GM23338 (cell line): Measurements from ENCODE around the gene MDN1. TPM values are rescaled to one million over a fixed set of nuclear protein-coding genes. Genes with fewer than 3 reads are reported as not detected.
A peak's percentile ranks its signal among the peaks of the same experiment; 100 is the strongest.

Source experiments
- ATAC-seq: fragments of 200-7000 bp; cut with Tn5 transposase; 3 replicates; pipeline ENCODE4 v1.9.1; 2020
- DNase-seq: peaks from one replicate; pipeline ENCODE4 v3.0.0-alpha.2; 2015; ENCODE audit warnings: low spot score
- H2AFZ ChIP-seq: fragments of 200-600 bp; sonication (generic); 2 replicates; pipeline ENCODE4 v1.8.0; 2016; ENCODE audit warnings: antibody characterized with exemption, mild to moderate bottlenecking, moderate library complexity
- H3F3A ChIP-seq: fragments of 200-600 bp; sonication (generic); replicated peaks from 2 replicates; pipeline ENCODE4 v1.8.0; 2017; ENCODE audit warnings: antibody characterized with exemption, mixed run types, low read depth
- H3K27ac ChIP-seq: fragments of 200-600 bp; sonication (generic); 2 replicates; pipeline ENCODE4 v1.6.1; 2016; ENCODE audit warnings: low read depth
- H3K27me3 ChIP-seq: fragments of 200-600 bp; sonication (generic); 2 replicates; pipeline ENCODE4 v1.8.0; 2016; ENCODE audit warnings: mild to moderate bottlenecking, mixed run types, moderate library complexity; ENCODE audit not compliant: insufficient read depth
- H3K36me3 ChIP-seq: fragments of 200-600 bp; sonication (generic); 2 replicates; pipeline ENCODE4 v1.8.0; 2016; ENCODE audit warnings: mild to moderate bottlenecking; ENCODE audit not compliant: insufficient read depth
- H3K4me1 ChIP-seq: fragments of 200-600 bp; sonication (generic); 2 replicates; pipeline ENCODE4 v1.8.0; 2016; ENCODE audit warnings: mild to moderate bottlenecking, moderate library complexity; ENCODE audit not compliant: insufficient read depth
- H3K4me2 ChIP-seq: fragments of 200-600 bp; sonication (generic); 2 replicates; pipeline ENCODE4 v1.7.1; 2017; ENCODE audit warnings: mixed run types
- H3K4me3 ChIP-seq: fragments of 200-600 bp; sonication (generic); 2 replicates; pipeline ENCODE4 v1.6.1; 2016; ENCODE audit warnings: mixed run types
- H3K79me2 ChIP-seq: fragments of 200-600 bp; sonication (generic); replicated peaks from 2 replicates; pipeline ENCODE4 v1.8.0; 2017; ENCODE audit warnings: mild to moderate bottlenecking; ENCODE audit not compliant: insufficient read depth
- H3K9me2 ChIP-seq: fragments of 200-600 bp; sonication (generic); 2 replicates; pipeline ENCODE4 v1.8.0; 2017; ENCODE audit not compliant: insufficient read depth
- H4K20me1 ChIP-seq: fragments of 200-600 bp; sonication (generic); replicated peaks from 2 replicates; pipeline ENCODE4 v1.8.0; 2017; ENCODE audit warnings: mild to moderate bottlenecking; ENCODE audit not compliant: insufficient read depth
- H3K27ac Mint-ChIP-seq: 2 replicates; pipeline ENCODE4 v1.8.0; 2020; ENCODE audit warnings: inconsistent platforms, mild to moderate bottlenecking, moderate library complexity, mixed read lengths
- H3K27me3 Mint-ChIP-seq: 3 replicates; pipeline ENCODE4 v1.8.0; 2022; ENCODE audit warnings: low read depth, mild to moderate bottlenecking, moderate library complexity, mixed read lengths, inconsistent platforms; ENCODE audit not compliant: insufficient read depth, poor library complexity
- H3K36me3 Mint-ChIP-seq: 3 replicates; pipeline ENCODE4 v1.8.0; 2021; ENCODE audit warnings: low read depth, mild to moderate bottlenecking, inconsistent platforms, moderate library complexity, mixed read lengths
- H3K4me1 Mint-ChIP-seq: 3 replicates; pipeline ENCODE4 v1.8.0; 2020; ENCODE audit warnings: mild to moderate bottlenecking, inconsistent platforms, mixed read lengths
- H3K4me3 Mint-ChIP-seq: 3 replicates; pipeline ENCODE4 v1.8.0; 2021; ENCODE audit warnings: moderate library complexity, mild to moderate bottlenecking, inconsistent platforms, mixed read lengths
- H3K9me3 Mint-ChIP-seq: 3 replicates; pipeline ENCODE4 v1.8.0; 2020; ENCODE audit warnings: moderate library complexity, mild to moderate bottlenecking, inconsistent platforms, mixed read lengths
- CTCF ChIP-seq, 2 experiments: fragments of 200-600 bp in 1 of 2; sonication (generic) in 1 of 2; conservative IDR thresholded peaks; 2 replicates each; pipeline versions ENCODE4 v1.5.1 to v1.6.1; 2016 to 2017; ENCODE audit warnings: antibody characterized with exemption in 2 of 2, low read depth in 2 of 2, mild to moderate bottlenecking in 2 of 2, moderate library complexity in 1 of 2
- EZH2 ChIP-seq: fragments of 200-600 bp; sonication (generic); IDR thresholded peaks from one replicate; pipeline ENCODE4 v1.8.0; 2017; ENCODE audit warnings: antibody characterized with exemption, mild to moderate bottlenecking, low read depth; ENCODE audit not compliant: unreplicated experiment
- EZH2phosphoT487 ChIP-seq: fragments of 200-600 bp; sonication (generic); IDR thresholded peaks from one replicate; pipeline ENCODE4 v1.8.1; 2018; ENCODE audit warnings: antibody characterized with exemption; ENCODE audit not compliant: unreplicated experiment
- REST ChIP-seq: IDR thresholded peaks from one replicate; pipeline ENCODE4 v1.6.1; 2018; ENCODE audit warnings: antibody characterized with exemption; ENCODE audit not compliant: unreplicated experiment
- ZNF462 ChIP-seq: fragments of 250-450 bp; sonication (Bioruptor Pico); IDR thresholded peaks from 2 replicates; pipeline ENCODE4 v1.5.0; 2020; ENCODE audit warnings: mild to moderate bottlenecking, moderate library complexity
- polyA plus RNA-seq: library from polyadenylated mRNA; unstranded; fragments of >200 nt; fragmentation: Nextera tagmentation; extraction: Ambion mirVana; gene quantifications from 2 replicates; pipeline ENCODE4 v1.2.1, GENCODE V29; 2016
- total RNA-seq: library from RNA; depleted of rRNA; stranded (reverse); fragments of >200 nt; shearing (Covaris generic); gene quantifications from 2 replicates; pipeline ENCODE4 v1.2.3, GENCODE V29; 2014
- TF ChIP-seq, protein P1 (sequence below): IDR thresholded peaks from 2 replicates; pipeline ENCODE4 v1.6.1; 2016; ENCODE audit warnings: antibody characterized with exemption

Gene MDN1
- total and polyA plus RNA-seq, 2 experiments from 2014 or later: 165 to 217 TPM

GRCh38 chr6:89688328-89688727 is 131.3 kb downstream of the MDN1 start:
- TF ChIP-seq EZH2phosphoT487: no peak
- no peak for TF ChIP-seq EZH2
- no peak for TF ChIP-seq CTCF (conservative IDR thresholded peaks at IDR 0.05; ENCODE audit: low read depth in 2 of 2)
- H3K4me3 ChIP-seq: no peak overlapping the region
- H3K27me3 ChIP-seq: no peaks in the 10 kb centered on the region
- peaks cover 55% of the 10 kb centered on the region for H3K4me1 Mint-ChIP-seq
- H3K4me1 ChIP-seq: peaks cover 42% of the 10 kb centered on the region
- H3K9me3 Mint-ChIP-seq: no peaks in the 10 kb centered on the region
- DNase-seq (no peak), ATAC-seq (no peak)
- H3K4me3 Mint-ChIP-seq: no peak overlapping the region
- peak overlapping the region; percentile 100 for H3K27ac Mint-ChIP-seq
- peaks cover 8% of the 10 kb centered on the region; the same call in 1 of the 2 replicates for H3K79me2 ChIP-seq
- no peaks in the 10 kb centered on the region for H4K20me1 ChIP-seq
- no peak overlapping the region for H3K4me2 ChIP-seq
- no peaks in the 10 kb centered on the region for H3K9me2 ChIP-seq
- H2AFZ ChIP-seq: no peak overlapping the region
- peak overlapping the region; percentile 17 for H3K27ac ChIP-seq
- 0 out of 2 replicates have a peak, but pooled peaks cover 2% of the 10 kb centered on the region for H3F3A ChIP-seq
- H3K36me3 Mint-ChIP-seq: peaks cover 97% of the 10 kb centered on the region
- H3K27me3 Mint-ChIP-seq: peaks cover 11% of the 10 kb centered on the region
- peaks cover 62% of the 10 kb centered on the region for H3K36me3 ChIP-seq

DNA sequence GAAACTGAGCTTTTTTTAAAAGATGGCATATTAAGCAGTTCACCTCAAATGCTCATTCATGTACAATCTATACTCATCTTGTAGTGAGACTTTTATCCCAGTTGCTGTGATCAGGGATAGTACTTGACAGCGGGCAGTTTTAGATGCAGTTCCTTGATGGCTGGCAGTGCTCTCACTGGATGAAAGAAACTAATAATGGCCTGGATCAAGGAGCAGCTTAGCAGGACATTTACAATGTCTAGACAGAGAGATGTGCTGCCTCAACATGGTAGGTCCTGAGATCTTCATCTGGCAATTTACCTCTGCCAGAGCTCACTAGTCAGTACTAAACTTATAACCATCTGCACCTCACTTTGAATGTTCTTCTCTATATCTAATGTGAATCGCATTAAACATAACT is 134.3 kb downstream of the MDN1 start:
- H3F3A ChIP-seq: peaks cover 15% of the 10 kb centered on the region; the same call in 1 of the 2 replicates
- peaks cover 11% of the 10 kb centered on the region for H3K79me2 ChIP-seq
- peak overlapping the region; percentile 90 for H3K27ac ChIP-seq
- Mint-ChIP-seq H3K27ac (peak overlapping the region; percentile 94), H3K9me3 (no peaks in the 10 kb centered on the region), H3K36me3 (peaks cover 99% of the 10 kb centered on the region), H3K27me3 (peaks cover 10% of the 10 kb centered on the region), H3K4me1 (peaks cover 32% of the 10 kb centered on the region), H3K4me3 (no peak overlapping the region)
- H3K4me1 ChIP-seq: peaks cover 23% of the 10 kb centered on the region
- no peak overlapping the region for H2AFZ ChIP-seq
- H3K27me3 ChIP-seq: no peaks in the 10 kb centered on the region
- ATAC-seq (no peak), DNase-seq (no peak)
- H3K36me3 ChIP-seq: peaks cover 82% of the 10 kb centered on the region
- H3K4me3 ChIP-seq: no peak overlapping the region
- no peak overlapping the region for H3K4me2 ChIP-seq
- no peaks in the 10 kb centered on the region for H4K20me1 ChIP-seq
- H3K9me2 ChIP-seq: no peaks in the 10 kb centered on the region
- TF ChIP-seq REST (no peak), ZNF462 (no peak)
- TF ChIP-seq, protein P1, sequence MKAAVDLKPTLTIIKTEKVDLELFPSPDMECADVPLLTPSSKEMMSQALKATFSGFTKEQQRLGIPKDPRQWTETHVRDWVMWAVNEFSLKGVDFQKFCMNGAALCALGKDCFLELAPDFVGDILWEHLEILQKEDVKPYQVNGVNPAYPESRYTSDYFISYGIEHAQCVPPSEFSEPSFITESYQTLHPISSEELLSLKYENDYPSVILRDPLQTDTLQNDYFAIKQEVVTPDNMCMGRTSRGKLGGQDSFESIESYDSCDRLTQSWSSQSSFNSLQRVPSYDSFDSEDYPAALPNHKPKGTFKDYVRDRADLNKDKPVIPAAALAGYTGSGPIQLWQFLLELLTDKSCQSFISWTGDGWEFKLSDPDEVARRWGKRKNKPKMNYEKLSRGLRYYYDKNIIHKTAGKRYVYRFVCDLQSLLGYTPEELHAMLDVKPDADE: no peak
